HFF-Myc (cell line): Measurements from ENCODE around the gene B9D1.

Experiments used
- DNase-seq: peaks from one replicate; pipeline ENCODE4 v3.0.0-alpha.2; 2011; ENCODE audit warnings: low read depth; ENCODE audit errors: extremely low read depth
- H3K4me3 ChIP-seq: replicated peaks from 2 replicates; pipeline ENCODE4 v1.5.1; 2011; ENCODE audit warnings: low read depth, mild to moderate bottlenecking, control low read depth, low read length
- TF ChIP-seq, protein P1 (sequence below): IDR thresholded peaks from 2 replicates; pipeline ENCODE4 v1.5.1; 2012; ENCODE audit warnings: mild to moderate bottlenecking, low read depth, low read length, control low read depth; ENCODE audit errors: missing control alignments

The B9D1 gene

DNA sequence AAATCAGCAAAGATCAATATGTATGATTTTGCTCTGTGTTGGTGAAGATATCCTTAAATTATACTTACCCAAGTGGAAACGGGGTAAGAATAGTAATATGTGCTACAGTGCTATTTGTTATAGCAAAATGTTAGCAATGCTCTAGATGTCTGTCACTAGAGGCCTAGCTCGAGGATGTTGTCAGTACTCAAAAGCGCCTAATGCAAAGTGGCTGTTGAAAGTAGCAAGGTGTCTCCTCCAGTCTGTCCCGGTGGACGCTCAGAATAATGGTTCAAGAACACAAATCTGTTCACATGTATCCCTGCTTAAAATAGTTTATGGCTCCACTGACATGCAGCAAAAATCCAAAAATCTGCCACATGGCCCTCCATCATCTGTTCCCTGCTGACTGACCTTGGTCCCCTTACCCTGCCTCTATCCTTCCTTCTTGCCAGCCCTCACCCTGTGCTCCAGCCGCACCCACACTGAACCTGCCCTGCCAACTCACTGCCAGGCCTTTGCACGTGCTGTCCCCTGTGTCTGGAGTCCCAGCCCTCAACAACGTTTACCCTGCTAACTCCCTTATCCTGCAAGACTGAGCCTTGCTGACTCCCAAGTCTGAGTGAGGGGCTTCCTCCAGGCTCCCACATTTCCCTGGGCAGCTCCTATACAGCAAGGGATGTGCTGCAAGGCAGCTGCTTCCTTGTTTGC is 38.9 kb upstream of the B9D1 start:
- no peak overlapping the region for H3K4me3 ChIP-seq
- no peak for DNase-seq
- TF ChIP-seq, protein P1, sequence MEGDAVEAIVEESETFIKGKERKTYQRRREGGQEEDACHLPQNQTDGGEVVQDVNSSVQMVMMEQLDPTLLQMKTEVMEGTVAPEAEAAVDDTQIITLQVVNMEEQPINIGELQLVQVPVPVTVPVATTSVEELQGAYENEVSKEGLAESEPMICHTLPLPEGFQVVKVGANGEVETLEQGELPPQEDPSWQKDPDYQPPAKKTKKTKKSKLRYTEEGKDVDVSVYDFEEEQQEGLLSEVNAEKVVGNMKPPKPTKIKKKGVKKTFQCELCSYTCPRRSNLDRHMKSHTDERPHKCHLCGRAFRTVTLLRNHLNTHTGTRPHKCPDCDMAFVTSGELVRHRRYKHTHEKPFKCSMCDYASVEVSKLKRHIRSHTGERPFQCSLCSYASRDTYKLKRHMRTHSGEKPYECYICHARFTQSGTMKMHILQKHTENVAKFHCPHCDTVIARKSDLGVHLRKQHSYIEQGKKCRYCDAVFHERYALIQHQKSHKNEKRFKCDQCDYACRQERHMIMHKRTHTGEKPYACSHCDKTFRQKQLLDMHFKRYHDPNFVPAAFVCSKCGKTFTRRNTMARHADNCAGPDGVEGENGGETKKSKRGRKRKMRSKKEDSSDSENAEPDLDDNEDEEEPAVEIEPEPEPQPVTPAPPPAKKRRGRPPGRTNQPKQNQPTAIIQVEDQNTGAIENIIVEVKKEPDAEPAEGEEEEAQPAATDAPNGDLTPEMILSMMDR = no peak

GRCh38 chr17:19399750-19400450 is 37.4 kb upstream of the B9D1 start:
- TF ChIP-seq, protein P1 = no peak
- no peak overlapping the region for H3K4me3 ChIP-seq
- DNase-seq = no peak

DNA sequence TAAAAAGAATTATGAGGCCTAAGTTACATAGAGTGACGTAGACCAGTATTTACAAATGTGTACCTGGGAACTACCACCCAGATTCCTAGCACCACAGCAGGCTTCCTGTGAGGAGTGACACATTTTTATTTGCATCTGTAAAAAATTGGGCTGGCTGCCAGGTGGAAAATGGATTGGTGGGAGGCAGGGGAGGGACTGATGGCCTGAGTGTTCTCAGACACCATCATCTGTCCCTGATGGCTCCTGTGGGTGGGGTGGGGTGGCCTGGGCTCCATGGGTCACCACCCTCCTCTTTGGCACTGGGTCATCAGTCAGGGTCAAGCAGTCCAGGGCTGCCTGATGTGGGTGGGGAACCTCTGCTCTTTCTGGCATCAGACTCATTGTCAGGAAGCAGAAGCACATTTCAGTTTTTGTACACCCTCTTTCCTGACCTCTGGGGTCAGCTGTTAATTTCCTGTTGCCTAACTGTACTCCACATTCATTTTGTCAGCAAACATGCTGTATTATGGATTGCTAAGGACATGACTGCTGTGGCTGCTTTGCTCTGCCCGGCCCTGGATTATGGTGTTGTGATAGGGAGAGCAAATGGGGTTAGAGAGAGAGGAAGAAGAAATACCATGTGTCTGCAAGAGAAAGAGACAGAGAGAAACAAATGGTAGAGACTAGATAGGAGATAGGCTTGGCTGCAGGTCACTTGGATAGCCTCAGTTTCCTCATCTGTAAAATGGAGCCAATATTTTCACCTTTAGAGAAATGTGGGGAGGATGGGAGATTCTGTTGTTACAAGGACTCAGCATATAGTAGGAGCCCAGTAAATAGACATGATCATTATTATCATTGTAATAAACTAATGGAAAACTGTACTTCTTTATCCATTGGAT is 36.0 kb upstream of the B9D1 start:
- H3K4me3 ChIP-seq = no peak overlapping the region
- no peak for DNase-seq
- TF ChIP-seq, protein P1 = no peak

GRCh38 chr17:19397556-19398041 is 35.1 kb upstream of the B9D1 start:
- TF ChIP-seq, protein P1 = no peak
- H3K4me3 ChIP-seq = no peak overlapping the region
- no peak for DNase-seq

DNA sequence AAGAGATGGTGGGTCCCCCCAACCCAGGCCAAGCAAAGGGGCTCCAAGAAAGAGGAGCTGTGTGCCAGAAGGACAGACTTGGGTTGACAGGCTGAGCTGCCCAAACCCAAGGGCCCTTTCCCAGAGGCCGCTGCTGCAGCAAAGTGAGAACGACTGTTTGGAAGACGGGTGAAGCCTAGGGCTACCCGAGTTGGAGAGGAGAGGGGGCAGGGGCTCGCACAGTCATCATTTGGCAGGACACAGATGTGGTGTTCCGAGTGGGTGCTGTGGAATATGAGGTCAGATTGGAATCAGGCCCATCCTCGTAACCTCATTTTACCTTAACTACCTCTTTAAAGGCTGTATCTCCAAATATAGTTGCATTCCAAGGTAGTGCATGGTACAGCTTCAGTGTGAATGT is 29.8 kb upstream of the B9D1 start:
- TF ChIP-seq, protein P1 = no peak
- no peak for DNase-seq
- H3K4me3 ChIP-seq = no peak overlapping the region

DNA sequence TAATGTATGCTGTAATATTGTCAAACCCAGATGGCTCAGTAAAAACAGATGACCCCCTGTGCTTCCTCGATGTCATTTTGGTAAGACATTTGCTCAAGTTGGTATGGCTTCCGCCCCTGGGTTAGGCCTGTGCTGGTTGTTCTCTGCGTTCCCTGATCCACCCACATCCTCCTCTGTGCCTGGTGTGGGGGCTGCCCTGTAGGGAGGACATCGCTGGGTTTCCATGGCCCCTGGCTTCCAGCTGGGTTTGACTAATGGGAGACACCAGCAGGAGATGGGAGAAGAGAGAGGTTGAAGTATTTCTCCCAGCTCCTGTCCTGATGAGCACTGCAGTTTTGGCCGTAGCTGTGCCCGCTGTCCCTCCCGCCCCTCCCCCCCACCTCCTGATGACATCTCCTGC is 28.9 kb upstream of the B9D1 start:
- H3K4me3 ChIP-seq = no peak overlapping the region
- DNase-seq = no peak
- TF ChIP-seq, protein P1 = no peak
